Measurements from ENCODE around the gene THRB.

Gene THRB

DNA sequence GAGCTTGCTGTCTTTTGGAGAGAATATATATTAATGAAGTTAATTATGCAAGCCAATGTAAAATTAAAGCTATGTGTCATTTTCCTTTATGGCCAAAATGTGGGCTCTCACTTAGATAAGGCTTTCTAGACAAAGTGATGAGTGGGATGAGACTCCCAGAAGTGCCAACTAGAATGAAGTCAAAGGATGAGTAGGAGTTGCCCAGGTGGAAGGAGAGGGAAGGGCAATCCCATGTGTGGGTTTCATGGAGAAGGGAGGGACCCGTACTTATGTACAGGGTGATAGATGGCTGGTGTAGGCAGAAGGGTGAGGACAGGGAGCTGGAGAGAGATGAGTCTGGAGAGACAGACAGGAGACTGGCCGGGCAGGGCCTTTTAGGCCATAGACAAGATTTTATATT, 239.2 kb downstream of the THRB start:
- DNase-seq = no peak

GRCh38 chr3:24254649-24255048, 240.0 kb downstream of the THRB start:
- DNase-seq = no peak

GRCh38 chr3:24253336-24253735, 241.3 kb downstream of the THRB start:
- no peak for DNase-seq

GRCh38 chr3:24249523-24249922, 245.1 kb downstream of the THRB start:
- no peak for DNase-seq

GRCh38 chr3:24245056-24245455, 249.6 kb downstream of the THRB start:
- no peak for DNase-seq

DNA sequence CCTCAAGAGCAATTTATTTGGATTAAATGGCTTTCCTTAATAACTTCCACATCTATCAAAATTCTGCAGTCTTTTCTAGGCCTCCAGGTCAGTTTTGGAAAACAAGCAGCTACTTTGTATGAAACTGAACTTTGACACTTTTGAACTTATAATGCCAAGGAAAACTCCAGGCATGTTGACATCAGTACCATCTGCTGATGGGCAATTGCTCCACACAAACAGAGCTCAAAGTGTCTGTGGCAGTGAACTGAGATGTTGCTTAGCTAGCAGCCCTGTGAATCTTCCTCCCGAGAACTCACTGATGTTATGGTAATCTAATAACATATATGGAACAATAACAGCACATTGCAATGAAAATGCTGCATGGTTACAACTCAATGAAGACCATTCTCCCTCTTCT, 250.2 kb downstream of the THRB start:
- no peak for DNase-seq

- no peak for DNase-seq
These were observed 252.5 kb downstream of the THRB start for GRCh38 chr3:24242012-24242698.

DNA sequence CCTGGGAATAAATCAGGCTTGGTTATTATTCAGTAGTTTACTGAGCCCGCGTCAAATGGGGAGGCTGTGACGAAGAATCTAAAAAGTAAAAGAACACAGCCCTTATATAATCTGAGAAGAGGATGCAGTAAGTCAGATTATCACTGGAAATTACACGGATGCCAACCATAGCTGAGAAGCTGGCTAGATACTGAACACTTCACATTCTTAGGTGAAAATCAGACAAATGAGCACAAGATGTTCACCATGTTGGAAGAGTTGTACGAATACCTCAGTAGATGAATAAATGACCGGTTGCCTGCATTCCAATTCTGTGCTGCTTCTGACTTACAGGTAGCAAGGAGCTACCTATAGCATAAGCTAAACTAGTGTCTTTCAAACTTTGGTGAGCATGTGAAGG, 254.3 kb downstream of the THRB start:
- DNase-seq = no peak

DNA sequence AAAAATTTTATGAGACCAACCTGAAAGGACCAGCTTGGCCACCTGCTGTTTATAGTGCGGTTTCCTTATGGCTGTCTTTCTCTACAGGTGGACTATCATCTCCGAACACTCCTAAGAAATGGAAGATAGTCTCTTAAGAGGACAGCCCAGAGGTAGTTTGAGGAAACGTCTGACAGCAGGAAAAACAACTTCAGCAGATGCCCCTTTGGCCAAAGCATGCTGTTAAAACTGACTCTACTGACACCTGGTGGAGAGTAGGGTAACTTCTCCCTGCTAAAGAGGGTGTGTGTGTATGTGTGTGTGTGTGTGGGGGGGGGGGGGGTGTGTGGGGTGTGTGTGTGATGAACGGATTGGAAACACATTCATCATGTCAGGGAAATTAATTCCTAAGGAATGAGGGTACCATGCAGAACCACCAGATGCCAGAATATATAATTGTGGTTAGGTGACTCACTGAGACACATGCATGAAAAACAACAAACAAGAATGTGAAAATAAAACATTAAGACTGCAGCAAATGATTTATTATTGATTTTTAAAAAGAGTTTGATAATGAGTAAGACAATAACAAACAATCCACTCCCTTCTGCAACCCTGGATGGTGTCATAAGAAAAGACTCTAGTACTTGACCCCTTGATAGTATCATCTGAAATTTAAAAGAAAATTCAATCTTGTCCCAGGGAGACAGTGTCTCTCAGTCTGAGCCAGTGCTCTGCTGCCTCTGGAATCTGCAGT, 256.5 kb downstream of the THRB start:
- no peak for DNase-seq

DNA sequence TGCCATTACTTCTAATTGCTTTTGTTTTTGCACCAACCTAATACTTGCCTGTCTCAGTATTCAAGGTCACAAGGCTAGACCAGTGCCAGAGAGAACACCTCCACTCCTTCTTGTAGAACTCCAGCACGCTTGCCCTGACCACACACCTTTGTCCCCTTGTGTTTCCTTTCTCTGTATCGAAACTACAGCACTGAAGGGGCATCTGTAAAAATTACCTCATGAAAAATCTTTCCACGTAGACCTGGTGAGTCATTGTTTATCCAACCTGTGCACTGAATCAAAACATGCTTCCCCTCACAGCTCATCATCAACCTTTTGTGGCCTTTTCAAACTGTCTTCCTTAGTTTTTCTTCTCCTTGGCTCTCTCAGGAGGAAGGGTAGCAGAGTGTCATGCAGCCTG, 259.5 kb downstream of the THRB start:
- no peak for DNase-seq

DNA sequence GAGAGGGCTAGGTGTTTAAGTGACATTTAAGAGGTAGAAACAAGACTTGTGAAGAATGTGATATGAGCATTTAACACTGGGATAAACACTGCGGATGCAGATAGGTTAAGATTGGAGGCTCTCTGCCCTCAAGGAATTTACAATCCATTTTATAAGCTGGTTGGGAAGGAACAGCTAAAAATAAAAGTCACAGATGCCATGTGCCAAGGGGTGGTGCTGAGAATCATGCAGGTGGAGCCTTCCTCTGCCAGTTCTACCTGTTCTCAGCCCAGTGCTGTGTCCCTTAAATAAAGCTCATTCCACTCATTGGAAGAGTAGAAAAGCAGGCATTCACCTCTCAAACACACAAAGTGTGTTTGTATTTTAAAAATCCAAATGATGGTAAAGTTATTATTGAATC, 261.9 kb downstream of the THRB start:
- DNase-seq = no peak

GRCh38 chr3:24229468-24230221, 265.0 kb downstream of the THRB start:
- no peak for DNase-seq

DNA sequence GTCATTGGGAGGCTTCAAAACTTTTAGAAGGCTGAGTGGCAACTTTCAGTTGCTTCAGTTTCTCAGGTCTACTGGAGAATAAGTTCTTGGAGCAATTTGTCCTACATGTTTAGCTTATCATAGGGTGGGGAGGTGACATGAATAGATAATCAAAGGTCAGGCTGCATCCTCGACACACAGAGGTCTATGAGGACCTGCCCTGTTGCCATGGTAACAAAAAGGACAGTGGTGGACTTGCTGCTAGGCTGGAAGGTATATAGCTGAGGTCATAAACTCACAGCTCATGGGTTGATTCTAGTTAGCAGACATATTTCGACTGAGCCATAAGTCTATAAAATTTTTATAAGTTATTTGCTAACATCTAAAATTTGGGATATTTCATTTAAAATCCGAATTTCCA, 267.0 kb downstream of the THRB start:
- no peak for DNase-seq

DNA sequence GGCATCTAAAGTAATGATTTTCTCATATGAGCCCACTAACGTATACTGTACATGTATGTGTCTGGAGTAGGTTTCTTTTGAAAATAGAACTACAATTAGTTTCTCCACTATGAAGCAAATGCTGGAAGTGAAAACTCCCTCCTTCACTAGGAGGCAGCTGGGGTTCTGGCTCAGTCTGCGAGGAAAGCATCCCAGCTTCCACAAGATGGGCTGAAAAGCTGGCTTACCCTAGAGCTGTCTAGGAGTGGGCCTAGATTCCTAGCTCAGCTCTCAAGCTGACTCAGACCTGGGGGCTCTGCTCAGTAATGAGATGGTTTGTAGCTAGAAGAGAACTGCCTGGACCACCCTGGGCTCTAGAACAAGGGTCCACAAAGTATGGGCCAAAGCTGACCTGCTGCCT, 268.3 kb downstream of the THRB start:
- DNase-seq = no peak

DNA sequence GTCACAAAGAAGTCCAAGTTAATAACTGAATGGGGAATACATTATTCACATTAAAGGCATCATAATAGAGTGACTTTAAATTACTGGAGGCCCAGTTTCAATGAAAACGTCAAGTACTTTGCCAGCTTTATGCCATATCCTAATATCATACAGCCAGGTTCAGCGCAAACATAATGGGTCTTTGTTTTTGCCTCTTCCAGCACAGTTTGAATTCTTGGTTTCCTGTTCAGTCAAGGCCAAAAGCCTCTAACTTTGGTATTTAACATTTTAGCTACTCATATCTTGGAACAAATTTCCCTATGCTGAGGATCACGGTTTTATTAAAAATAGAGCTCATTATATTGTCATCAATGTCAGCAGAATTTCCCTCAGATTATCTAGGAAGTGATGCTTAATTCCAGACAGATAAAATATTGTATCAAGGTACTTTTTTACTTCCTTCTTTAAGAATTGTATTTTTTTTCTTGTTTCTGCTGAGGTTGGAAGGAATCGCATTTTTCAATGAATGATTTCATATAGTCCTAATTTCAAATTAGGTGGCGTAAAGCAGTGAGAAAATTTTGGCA, 269.2 kb downstream of the THRB start:
- no peak for DNase-seq

GRCh38 chr3:24224666-24225384, 269.8 kb downstream of the THRB start:
- no peak for DNase-seq

DNA sequence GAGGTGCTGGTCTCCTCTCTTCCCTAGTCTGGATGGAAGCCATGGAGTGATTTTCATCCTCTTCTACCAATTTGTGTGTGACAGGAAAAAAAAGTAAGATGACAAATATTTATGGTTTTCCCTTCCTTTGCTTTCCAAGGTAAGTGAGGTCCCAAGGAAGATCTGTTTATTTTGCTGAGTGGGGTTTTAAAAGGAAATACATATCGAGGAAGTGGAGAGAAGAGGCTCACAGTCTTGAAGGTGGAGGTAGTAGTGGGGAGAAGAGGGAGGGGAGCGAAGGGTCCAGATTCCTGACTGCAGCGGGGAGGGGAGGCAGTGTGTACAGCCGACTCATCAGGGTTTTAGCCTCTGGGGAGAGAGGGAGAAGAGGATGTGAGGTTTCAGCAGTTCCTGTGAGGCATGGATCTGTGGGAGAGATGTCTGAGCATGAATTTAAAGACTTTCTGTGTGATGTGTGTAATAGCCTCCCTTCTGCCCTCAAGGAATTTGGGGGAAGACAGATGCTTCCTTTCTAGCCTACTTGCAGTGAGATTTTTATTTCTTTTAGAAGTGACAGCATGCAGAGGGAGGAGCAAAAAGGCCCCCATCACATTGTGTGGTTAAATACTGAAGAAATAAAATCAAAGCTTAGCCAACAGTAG, 272.4 kb downstream of the THRB start:
- no peak for DNase-seq

DNA sequence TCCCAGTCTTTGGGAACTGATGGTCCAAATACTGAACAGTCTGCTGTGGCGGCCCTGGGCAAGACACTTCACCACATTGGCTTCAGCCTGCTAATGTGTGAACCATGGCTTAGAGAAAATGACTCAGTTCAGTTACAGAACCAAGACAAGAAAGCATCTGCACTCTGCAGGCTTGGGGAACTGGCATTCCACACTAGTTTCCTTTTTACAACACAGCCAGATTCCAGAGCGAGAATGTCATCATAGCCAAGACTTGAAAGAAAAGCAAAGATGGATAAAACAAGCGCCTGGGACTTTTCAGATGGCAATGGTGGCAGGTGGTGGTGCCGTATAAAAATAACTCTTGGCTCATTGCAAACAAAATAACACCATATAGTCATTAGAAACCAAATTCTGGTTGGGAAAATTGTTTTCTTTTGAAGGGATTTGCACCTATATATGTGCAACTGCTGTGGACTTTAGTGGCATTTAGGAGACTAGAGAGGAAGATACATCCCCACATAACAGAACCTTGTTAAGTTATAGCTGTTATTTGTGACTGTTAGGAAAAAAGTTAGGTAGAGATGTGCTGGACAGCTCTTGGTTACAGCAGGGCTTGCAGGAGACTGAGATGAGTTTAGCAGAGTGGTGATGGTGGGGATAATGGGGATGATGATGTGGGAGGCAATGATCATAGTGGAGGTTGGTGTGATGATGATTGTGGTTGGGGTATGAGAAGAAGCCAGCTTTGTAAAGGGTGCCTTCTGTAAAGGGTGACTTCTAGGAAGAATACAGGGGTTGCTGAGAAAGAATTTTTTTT, 273.6 kb downstream of the THRB start:
- no peak for DNase-seq

GRCh38 chr3:24215502-24215901, 279.1 kb downstream of the THRB start:
- no peak for DNase-seq

DNA sequence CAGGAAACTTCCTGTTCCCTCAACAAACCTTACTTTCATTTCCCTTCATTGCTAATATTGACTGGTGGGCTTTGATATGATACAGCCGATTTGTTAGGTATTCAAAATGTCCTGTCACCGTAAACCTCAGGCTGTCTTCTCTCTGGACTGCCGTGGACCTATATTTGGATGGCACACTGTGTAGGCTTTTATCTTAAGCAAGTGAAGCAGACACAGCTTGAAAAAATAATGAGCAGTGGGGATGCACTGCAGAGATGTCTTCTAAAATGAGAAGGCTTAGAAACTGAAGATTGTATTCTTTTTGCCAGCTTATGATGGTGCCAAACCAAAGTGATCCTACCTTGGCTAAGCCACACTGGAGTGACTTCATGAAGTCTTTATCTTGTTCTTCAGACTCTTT, 283.3 kb downstream of the THRB start:
- no peak for DNase-seq

GRCh38 chr3:24202071-24202470, 292.6 kb downstream of the THRB start:
- no peak for DNase-seq

- DNase-seq = no peak
These were observed 293.3 kb downstream of the THRB start for GRCh38 chr3:24201301-24201700.
